IPS DF 19.7 (cell line): ENCODE data around the gene PRR13.
"Not testable (repeated sequence)": the region's sequence is repeated elsewhere in the genome, so short reads cannot be mapped to it uniquely, and the experiment has no call there.

Experiments used
- DNase-seq: peaks from one replicate; pipeline ENCODE4 v3.0.0-alpha.2; 2013; ENCODE audit warnings: low read depth, low spot score

Gene PRR13, protein sequence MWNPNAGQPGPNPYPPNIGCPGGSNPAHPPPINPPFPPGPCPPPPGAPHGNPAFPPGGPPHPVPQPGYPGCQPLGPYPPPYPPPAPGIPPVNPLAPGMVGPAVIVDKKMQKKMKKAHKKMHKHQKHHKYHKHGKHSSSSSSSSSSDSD

DNA sequence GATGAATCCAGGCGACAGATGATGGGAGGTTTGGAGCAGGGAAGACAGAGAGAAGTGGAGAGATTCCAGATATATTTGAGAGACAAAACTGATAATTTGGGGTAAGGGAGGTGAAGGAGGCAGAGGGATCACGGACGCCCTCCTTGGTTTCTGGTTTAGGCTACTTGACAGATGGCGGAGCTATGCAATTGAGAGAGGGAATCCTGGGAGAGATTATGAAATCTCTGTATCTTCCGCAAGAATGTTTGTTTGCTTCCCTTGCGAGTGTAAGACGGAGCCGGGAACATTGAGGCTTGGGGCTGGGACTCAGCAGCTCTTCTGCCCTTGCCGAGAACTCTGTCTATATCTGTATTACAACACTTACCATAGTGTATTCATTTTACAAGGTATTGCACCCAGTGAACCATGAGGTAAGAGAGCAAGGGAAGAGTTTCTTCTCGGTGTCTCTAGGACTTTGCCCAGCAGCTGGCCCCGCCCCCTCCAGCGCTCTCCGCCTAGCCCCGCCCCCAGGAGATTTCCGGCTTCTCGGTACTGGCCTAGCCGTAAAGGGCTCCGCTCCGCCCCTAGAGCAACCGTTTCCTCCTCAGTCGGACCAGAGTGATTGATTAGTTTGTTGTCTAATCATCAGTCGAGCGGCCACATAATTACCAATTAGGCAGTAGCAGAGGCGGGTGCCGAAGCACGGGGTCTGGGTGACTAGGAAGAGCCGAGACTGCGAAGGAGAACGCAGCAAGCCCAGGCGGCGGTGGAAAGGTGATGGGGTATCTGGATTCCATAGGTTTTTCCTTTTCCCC is at the start of gene PRR13:
Gene PRR13, plus strand, starts transcription at position 695 of the 794 bp plus-strand sequence. CDS start 981 bp downstream, outside the sequence.
- DNase-seq: peak; percentile 97

DNA sequence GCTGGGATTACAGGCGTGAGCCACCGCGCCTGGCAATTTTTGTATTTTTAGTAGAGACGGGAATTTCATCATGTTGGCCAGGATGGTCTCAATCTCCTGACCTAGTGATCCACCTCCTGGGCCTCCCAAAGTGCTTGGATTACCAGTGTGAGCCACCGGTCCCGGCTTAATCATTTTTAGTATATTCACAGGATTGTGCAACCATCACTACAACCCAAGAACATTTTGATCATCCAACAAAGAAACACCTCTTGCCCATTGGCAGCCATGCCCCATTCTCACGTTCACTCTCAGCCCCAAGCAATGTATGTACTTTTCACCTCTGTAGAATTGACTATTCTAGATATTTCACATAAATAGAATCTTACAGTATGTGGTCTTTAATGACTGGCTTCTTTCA is 41.6 kb upstream of the PRR13 start:
- no peak for DNase-seq

DNA sequence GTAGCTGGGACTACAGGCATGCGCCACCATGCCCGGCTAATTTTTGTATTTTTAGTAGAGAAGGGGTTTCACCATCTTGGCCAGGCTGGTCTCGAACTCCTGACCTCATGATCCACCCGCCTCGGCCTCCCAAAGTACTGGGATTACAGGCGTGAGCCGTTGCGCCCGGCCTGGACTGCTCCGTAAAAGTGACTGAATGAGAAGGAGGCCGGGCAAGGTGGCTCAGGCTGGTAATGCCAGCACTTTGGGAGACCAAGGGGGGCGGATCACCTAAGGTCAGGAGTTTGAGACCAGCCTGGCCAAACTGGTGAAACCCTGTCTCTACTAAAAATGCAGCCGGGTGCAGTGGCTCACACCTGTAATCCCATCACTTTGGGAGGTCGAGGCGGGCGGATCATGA is 39.2 kb upstream of the PRR13 start:
- DNase-seq: not testable (repeated sequence)

DNA sequence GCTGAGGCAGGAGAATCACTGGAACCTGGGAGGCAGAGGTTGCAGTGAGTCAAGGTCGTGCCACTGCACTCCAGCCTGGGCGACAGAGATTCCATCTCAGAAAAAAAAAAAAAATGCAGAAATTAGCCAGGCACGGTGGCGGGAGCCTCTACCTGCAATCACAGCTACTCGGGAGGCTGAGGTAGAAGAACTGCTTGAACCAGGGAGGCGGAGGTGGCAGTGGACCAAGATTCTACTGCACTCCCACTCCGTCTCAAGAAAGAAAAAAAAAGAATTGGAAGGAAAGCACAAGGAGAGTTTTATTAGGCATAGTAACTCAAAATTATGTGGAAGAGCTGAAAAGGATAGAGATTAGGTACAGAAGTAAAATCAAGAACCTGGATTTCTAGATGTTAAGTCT is 38.7 kb upstream of the PRR13 start:
- no peak for DNase-seq

DNA sequence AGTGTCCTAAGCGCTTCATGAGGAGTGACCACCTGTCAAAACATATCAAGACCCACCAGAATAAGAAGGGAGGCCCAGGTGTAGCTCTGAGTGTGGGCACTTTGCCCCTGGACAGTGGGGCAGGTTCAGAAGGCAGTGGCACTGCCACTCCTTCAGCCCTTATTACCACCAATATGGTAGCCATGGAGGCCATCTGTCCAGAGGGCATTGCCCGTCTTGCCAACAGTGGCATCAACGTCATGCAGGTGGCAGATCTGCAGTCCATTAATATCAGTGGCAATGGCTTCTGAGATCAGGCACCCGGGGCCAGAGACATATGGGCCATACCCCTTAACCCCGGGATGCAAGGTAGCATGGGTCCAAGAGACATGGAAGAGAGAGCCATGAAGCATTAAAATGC is 30.6 kb upstream of the PRR13 start:
- DNase-seq: no peak

DNA sequence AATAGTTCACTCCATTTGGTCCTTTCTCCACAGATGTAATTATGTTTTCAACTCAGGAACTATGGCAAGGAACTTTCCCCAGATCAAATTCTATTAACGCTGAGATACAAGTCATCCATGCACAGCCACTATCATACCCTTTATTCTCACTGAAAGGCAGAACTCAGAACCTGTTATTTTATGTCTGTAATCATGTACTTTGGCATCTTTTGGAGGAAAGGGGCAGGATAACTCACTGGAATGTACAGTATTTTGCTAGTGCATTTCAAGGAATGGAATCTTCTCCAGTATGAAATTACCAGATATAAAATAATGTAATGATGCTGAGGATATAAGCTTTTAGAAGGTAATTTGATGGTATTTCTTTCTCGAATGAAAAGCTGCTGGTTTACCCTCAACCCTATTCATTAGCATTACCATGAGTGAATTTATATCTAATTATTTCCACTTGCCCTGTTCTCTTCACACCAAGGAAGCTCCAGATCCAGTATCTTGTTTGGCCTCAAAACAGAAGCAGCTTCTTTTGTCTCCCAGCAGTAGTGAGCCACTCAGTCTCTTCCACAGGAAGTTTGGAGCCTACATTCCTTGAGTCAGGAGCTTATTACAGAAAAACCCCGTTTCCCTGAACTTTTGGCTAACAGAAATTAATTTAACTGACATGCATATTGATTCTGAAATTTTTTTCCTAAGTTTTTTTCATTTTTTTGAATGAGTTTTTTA is 27.9 kb upstream of the PRR13 start:
- no peak for DNase-seq

DNA sequence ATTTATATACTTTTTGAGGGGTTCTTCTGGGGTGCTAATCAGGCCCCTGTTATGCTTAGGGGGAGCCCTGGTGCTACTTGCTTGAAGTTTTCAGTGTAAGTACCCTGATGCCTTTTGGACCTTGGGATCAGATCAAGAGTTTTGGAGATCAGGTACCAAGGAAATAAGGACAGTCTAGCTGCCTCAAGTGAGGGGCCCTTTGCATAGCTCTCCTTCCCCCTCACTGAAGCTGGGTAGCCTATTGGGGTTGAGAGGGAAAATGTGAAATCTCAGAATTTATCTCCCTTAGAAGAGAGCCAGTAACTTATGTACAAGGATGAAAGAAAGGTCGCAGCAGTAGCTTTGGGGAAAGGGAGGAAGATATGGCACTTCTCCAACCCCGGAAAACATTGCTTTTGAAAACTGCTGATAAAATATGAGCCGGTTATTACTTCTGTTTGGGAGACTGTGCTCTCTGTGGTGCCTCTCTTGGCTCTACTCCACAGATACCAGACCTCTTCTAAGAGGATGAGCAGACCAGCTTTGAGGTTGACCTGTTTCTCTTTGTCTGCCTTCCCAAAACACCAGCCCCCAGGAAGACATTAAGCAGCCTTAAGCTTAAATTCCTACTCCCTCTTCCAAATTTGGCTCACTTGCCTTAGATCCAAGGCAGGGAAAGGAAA is 26.6 kb upstream of the PRR13 start:
- no peak for DNase-seq

DNA sequence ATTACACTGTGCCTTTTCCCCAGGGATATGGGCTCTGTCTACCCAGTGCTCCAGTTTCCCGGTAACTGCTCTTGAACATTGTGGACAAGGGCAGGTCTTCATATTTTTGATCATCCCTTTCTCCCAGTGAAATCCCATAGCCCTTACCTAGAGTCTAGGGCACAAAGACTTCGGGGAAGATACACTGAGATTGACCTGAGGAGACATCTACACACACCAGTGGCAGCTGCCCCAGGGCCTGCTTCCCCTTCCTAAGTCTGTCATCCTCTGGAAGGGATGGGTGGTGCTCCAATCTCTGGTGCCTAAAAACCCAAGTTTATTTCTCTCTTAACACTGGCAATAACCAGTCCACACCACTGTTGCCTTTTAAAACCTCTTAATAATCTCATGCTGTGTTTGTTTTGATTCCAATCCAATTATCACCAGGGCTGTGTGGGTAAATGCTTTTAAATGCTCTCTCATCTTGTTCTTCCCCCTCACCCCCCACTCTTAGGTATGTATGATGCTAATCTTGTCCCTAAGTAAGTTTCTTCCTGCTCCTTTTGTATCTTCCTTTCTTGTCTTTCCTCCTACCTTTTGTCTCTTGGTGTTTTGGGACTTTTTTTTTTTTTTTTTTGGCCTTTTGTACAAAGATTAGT is 25.7 kb upstream of the PRR13 start:
- not testable (repeated sequence) for DNase-seq

DNA sequence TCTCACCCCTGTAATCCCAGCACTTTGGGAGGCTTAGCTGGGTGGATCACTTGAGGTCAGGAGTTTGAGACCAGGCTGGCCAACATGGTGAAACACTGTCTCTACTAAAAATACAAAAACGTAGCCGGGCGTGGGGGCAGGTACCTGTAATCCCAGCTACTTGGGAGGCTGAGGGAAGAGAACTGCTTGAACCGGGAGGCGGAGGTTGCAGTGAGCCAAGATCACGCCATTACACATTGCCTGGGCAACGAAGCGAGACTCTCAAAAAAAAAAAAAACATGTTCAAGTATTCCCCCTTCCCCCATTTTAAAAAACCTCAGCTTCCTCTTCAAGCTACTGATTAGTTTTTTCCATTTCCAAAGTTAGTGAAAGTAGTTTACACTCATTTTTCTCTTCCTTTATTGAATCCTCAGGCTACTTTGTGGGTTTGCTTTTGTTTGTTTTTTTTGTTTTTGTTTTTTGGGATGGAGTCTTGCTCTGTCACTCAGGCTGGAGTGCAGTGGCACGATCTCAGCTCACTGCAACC is 24.2 kb upstream of the PRR13 start:
- not testable (repeated sequence) for DNase-seq

DNA sequence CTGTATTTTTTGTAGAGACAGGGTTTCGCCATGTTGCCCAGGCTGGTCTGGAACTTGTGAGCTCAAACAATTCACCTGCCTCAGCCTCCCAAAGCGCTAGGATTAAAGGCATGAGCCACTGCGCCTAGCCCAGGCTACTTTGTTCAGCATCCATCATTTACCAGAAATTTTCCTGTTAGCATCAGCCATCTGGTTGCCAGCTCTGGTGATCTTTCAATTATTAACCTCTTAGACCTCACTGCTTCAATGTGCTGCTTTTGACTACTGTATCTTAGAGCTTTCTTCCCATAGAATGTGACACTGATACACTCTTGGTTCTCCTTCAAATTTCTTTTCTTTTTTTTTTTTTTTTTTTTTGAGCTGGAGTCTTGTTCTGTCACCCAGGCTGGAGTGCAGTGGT is 23.3 kb upstream of the PRR13 start:
- DNase-seq: no peak

DNA sequence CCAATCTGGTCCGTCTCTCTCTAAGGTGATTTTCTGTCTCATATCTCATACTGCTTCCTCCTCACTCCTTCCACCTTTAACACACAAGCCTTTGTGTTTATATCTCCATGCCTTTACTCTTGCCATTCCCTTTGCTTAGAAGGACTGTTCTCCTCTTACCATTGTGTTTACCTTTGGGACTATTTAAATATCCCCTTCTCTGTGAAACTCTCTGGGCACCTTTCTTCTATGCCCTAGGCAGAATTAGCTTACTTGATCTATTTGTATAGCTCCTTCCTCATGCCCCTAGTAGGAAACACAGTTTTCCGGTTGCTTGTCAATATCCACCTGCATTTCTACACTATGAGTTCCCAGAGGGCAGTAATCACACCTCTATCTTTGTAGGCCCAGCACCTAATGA is 21.8 kb upstream of the PRR13 start:
- DNase-seq: no peak

DNA sequence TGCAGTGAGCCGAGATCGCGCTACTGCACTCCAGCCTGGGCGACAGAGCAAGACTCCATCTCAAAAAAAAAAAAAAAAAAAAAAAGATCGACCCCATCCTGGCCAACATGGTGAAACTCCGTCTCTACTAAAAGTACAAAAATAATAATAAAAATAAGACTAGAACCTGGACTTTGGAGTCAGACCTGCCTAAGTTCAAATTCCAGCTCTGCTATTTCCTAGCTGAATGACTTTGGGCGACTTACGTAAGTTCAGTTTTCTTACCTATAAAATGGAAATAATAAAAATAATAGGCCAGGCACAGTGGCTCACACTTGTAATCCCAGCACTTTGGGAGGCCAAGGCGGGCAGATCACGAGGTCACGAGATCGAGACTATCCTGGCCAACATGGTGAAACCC is 19.3 kb upstream of the PRR13 start:
- not testable (repeated sequence) for DNase-seq

DNA sequence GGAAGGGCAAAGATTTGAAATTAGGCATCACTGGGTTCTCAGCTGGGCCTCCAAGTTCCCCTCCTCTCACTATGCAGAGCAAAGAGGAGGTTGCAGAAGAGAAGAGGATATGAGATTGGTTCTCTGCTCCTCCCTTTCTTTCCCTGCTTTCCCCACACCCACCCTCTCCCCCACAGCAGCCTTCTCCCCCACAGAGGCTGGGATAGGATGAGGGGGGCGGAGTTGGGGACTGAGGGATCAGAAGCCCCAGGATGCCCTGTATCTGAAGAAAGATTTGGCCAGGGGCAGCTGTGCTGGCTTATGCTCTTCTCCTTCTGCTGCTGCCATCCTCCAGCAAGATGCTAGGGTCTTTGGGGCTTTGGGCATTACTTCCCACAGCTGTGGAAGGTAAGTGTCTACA is 17.9 kb upstream of the PRR13 start, which contains the start of gene AMHR2:
Gene AMHR2, plus strand, starts transcription at position 259 of the 400 bp plus-strand sequence. Its CDS starts 80 bp downstream, at position 339.
- no peak for DNase-seq

DNA sequence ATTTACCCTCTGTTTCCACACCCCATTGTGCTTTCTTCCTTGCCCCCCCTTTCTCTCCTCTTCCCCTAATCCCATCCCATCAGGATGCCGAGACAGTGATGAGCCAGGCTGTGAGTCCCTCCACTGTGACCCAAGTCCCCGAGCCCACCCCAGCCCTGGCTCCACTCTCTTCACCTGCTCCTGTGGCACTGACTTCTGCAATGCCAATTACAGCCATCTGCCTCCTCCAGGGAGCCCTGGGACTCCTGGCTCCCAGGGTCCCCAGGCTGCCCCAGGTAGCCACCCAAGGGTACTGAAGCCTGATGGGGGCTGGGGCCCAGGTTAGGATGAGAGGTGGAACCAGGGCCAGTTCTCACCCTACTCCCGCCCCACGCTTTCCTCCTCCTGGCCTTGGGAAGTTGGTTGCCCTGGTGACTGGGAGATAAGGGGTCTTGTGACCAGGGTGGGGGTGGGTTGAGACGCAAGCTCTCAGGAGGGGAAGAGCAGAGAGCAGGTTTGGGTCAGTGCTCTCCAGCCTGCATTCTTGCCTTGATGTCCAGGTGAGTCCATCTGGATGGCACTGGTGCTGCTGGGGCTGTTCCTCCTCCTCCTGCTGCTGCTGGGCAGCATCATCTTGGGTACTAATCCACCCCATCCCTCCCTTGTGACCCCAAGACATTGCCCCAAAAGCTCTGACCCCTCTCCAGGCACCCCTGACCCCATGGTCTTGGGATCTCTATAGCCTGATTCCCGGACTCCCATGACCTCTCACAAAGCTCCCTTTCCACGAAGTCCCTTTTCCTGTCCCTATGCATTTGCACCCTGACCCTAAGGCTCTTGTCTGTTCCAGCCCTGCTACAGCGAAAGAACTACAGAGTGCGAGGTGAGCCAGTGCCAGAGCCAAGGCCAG is 16.7 kb upstream of the PRR13 start:
- DNase-seq: no peak

DNA sequence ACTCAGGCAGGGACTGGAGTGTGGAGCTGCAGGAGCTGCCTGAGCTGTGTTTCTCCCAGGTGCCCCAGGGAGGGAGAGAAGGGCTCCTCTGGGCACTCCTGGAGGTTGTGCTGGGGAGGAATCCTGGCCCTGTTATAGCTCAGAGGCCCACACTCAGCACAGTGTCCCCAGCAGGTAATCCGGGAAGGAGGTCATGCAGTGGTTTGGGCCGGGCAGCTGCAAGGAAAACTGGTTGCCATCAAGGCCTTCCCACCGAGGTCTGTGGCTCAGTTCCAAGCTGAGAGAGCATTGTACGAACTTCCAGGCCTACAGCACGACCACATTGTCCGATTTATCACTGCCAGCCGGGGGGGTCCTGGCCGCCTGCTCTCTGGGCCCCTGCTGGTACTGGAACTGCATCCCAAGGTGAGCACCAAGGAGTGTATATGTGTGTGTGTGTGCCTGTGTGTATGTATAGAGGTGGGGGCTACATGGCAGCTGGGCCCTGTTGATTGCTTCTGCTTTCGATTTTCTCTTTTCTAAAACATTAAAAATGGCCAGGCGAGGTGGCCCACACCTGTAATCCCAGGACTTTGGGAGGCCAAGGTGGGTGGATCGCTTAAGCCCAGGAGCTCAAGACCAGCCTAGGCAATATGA is 15.9 kb upstream of the PRR13 start:
- no peak for DNase-seq

DNA sequence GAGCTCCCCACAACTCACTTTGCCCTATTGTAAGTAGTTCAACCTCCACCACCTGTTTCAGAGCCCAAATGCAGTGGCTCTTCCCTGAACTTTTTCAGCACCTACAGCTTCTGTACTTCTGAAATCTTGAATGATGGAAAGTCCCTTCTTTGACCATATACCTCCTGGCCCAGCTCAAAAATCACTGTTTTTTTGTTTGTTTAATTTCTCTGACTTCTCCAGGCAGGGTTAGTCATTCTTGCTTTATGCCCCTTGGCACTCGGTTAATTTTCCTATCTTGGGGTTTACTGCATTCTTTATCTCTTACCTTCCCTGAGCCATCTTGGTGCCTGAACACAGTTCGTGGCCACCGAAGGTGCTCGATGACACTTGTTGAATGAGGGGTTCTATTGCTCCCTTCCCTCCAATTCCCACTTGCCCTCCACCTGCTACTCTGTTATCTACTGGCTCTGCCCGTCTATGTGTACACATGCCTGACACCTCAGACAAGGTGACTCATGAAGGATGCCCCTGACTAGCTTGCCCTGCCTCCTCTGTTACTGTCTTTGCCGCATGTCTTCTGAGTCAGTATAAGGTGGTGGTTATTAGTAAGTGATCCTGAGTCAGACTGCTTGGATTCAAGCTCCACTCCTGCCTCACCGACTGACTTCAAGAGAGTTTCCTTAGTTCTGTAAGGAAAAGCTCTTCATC is 13.5 kb upstream of the PRR13 start:
- DNase-seq: no peak

DNA sequence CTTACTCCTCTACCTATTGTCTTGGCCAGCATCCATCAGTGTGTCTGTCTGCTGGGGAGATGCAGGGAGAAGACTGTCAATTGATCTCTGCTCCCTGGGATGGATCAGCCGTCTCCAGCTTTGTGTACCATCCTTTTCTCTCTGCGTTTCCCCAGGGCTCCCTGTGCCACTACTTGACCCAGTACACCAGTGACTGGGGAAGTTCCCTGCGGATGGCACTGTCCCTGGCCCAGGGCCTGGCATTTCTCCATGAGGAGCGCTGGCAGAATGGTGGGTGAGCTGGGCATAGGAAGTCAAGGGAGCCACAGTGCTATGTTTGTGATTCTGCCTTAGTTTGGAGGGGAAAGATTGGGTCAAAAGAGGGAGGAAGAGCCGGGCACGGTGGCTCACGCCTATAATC is 12.8 kb upstream of the PRR13 start:
- DNase-seq: no peak

DNA sequence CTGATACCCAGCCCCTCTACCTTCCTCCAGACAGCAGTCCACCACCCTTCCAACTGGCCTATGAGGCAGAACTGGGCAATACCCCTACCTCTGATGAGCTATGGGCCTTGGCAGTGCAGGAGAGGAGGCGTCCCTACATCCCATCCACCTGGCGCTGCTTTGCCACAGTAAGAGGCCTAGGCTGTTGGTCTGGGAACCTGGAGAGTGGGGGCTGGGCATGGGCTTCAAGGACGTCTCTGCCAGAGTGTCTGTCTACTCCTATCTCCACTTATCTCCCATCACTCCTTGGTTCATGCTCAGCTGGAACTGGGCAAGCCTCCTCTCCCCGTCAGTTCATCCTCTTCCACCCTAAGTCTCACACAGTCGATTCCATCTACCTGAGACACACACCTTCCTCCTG is 11.4 kb upstream of the PRR13 start:
- no peak for DNase-seq

DNA sequence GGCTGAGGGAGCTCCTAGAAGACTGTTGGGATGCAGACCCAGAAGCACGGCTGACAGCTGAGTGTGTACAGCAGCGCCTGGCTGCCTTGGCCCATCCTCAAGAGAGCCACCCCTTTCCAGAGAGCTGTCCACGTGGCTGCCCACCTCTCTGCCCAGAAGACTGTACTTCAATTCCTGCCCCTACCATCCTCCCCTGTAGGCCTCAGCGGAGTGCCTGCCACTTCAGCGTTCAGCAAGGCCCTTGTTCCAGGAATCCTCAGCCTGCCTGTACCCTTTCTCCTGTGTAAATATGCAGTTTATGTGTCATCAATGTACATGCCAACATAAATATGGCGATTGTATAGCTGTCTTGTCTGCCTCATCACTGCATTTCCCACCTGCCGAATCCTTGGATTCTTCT is 10.3 kb upstream of the PRR13 start:
- no peak for DNase-seq
